Smooth muscle cell (in vitro differentiated cells): ENCODE measurements around the gene KCNAB1. TPM values are rescaled to one million over a fixed set of nuclear protein-coding genes. Genes with fewer than 3 reads are reported as not detected.

Experiments
- DNase-seq: peaks from one replicate; lab custom pipeline; 2025; ENCODE audit not compliant: unreplicated experiment; lab: John Stamatoyannopoulos, UW
- H2AFZ ChIP-seq: fragments of 200-600 bp; sonication (generic); 2 replicates; pipeline ENCODE4 v1.6.0; 2016; ENCODE audit warnings: antibody characterized with exemption, low read depth, mild to moderate bottlenecking
- H3F3A ChIP-seq: fragments of 200-600 bp; sonication (generic); 2 replicates; pipeline ENCODE4 v1.6.0; 2017; ENCODE audit warnings: antibody characterized with exemption, low read depth
- H3K27ac ChIP-seq: fragments of 200-600 bp; sonication (generic); 2 replicates; pipeline ENCODE4 v1.5.1; 2016; ENCODE audit warnings: low read depth, mild to moderate bottlenecking
- H3K27me3 ChIP-seq: fragments of 200-600 bp; sonication (generic); 2 replicates; pipeline ENCODE4 v1.6.1; 2016; ENCODE audit warnings: low read depth, mild to moderate bottlenecking
- H3K36me3 ChIP-seq: fragments of 200-600 bp; sonication (generic); 2 replicates; pipeline ENCODE4 v1.5.1; 2016; ENCODE audit warnings: low read depth
- H3K4me1 ChIP-seq: fragments of 200-600 bp; sonication (generic); 2 replicates; pipeline ENCODE4 v1.5.1; 2016; ENCODE audit warnings: low read depth
- H3K4me2 ChIP-seq: fragments of 200-600 bp; sonication (generic); 2 replicates; pipeline ENCODE4 v1.6.0; 2016; ENCODE audit warnings: mild to moderate bottlenecking
- H3K4me3 ChIP-seq: fragments of 200-600 bp; sonication (generic); 2 replicates; pipeline ENCODE4 v1.5.1; 2016; ENCODE audit warnings: mild to moderate bottlenecking
- H3K79me2 ChIP-seq: fragments of 200-600 bp; sonication (generic); 2 replicates; pipeline ENCODE4 v1.6.0; 2016; ENCODE audit warnings: low read depth, mild to moderate bottlenecking
- H3K9ac ChIP-seq: fragments of 200-600 bp; sonication (generic); 2 replicates; pipeline ENCODE4 v1.6.0; 2016; ENCODE audit warnings: low read depth
- H3K9me3 ChIP-seq: fragments of 200-600 bp; sonication (generic); replicated peaks from 2 replicates; pipeline ENCODE4 v1.5.1; 2016; ENCODE audit warnings: low read depth
- H4K20me1 ChIP-seq: fragments of 200-600 bp; sonication (generic); 2 replicates; pipeline ENCODE4 v1.6.0; 2016; ENCODE audit warnings: low read depth
- CTCF ChIP-seq: fragments of 200-600 bp; sonication (generic); IDR thresholded peaks from 2 replicates; pipeline ENCODE4 v1.5.1; 2017; ENCODE audit warnings: borderline replicate concordance, mild to moderate bottlenecking, antibody characterized with exemption; ENCODE audit not compliant: insufficient read depth, poor library complexity, severe bottlenecking
- WGBS: methylation state at CpG from one replicate; pipeline ENCODE4 v1.1.7; 2016; ENCODE audit warnings: low lambda C conversion rate; 5-methylcytosine and 5-hydroxymethylcytosine counted together
- polyA plus RNA-seq: library from polyadenylated mRNA; unstranded; fragments of >200 nt; fragmentation: Nextera tagmentation; extraction: Ambion mirVana; gene quantifications from 2 replicates; pipeline ENCODE4 v1.2.1, GENCODE V29; 2016
- total RNA-seq: library from RNA; depleted of rRNA; stranded (reverse); fragments of >200 nt; gene quantifications from 2 replicates; pipeline ENCODE4 v1.2.3, GENCODE V29; 2014

KCNAB1 gene
- total and polyA plus RNA-seq, 2 experiments from 2014 or later, result 0.36 to 1.0 TPM

DNA sequence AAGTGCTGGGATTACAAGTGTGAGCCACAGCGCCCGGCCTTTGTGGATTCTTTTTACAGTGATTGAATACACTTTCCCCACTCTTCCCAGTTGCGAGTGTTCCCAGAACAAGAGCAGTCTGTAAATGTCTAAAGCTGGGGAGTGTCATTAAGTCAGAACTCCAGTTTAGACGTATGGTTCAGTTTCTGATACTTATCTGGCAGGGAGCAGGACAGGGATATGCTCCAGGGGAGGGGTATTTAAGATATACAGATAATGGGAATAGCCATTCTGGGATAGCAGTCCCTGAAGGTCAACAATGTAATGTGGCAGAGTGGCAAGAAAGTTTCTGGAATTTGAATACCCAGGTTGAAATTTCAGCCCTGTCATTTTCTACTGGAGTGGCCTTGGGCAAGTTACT is 270.5 kb downstream of the KCNAB1 start:
- no peak overlapping the region for H3K27ac ChIP-seq
- no peaks in the 10 kb centered on the region for H4K20me1 ChIP-seq
- WGBS, result 52% methylated on average over 4 of the region's 4 CpGs
- no peak overlapping the region for H3K4me3 ChIP-seq
- no peaks in the 10 kb centered on the region for H3K4me1 ChIP-seq
- TF ChIP-seq CTCF, result no peak
- no peaks in the 10 kb centered on the region for H3K79me2 ChIP-seq
- no peak overlapping the region for H2AFZ ChIP-seq
- no peak for DNase-seq
- H3K9me3 ChIP-seq, result no peaks in the 10 kb centered on the region
- no peaks in the 10 kb centered on the region for H3F3A ChIP-seq
- no peak overlapping the region for H3K9ac ChIP-seq
- H3K36me3 ChIP-seq, result no peaks in the 10 kb centered on the region
- no peaks in the 10 kb centered on the region for H3K27me3 ChIP-seq
- no peak overlapping the region for H3K4me2 ChIP-seq

DNA sequence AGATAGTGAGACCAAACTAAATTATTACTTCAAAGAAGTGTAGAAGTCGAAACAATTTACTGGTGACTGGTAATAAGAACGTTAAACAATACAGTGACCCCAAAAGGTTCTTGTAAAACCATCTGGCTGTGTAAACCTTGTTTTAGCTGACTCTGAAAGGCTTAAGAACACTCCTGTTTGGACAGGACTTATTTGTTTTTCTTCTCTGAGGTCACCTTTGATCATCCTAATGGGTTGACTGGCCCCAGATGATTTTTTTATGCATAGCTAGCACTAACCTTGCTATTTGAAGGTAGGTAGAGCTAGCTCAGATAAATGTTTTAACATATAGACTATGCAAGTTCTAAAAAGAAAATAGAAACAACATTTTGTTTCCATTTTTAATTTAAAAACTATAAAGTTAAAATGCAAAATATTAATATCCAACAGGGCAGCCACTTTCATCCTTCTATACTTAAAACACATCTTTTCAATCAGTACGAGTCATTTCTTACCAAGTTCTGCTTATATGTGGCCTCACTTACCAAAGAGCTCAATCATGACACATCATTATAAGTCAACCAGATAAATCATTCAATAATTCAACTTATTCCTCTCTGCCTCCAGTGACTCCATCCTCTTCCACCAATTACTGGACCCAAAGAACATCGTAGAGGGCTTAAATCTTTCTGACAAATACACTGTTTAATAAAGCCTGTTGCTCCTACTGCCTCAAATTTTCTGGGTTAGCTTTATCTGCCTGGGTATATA is 275.8 kb downstream of the KCNAB1 start:
- no peaks in the 10 kb centered on the region for H4K20me1 ChIP-seq
- H3K27me3 ChIP-seq, result no peaks in the 10 kb centered on the region
- H3K4me3 ChIP-seq, result no peak overlapping the region
- WGBS, result 80% methylated on average over 4 of the region's 4 CpGs
- H2AFZ ChIP-seq, result no peak overlapping the region
- H3K4me2 ChIP-seq, result no peak overlapping the region
- DNase-seq, result no peak
- TF ChIP-seq CTCF, result no peak
- no peaks in the 10 kb centered on the region for H3K9me3 ChIP-seq
- H3K4me1 ChIP-seq, result no peaks in the 10 kb centered on the region
- H3K36me3 ChIP-seq, result no peaks in the 10 kb centered on the region
- no peak overlapping the region for H3K27ac ChIP-seq
- no peaks in the 10 kb centered on the region for H3K79me2 ChIP-seq
- no peak overlapping the region for H3K9ac ChIP-seq
- H3F3A ChIP-seq, result no peaks in the 10 kb centered on the region

DNA sequence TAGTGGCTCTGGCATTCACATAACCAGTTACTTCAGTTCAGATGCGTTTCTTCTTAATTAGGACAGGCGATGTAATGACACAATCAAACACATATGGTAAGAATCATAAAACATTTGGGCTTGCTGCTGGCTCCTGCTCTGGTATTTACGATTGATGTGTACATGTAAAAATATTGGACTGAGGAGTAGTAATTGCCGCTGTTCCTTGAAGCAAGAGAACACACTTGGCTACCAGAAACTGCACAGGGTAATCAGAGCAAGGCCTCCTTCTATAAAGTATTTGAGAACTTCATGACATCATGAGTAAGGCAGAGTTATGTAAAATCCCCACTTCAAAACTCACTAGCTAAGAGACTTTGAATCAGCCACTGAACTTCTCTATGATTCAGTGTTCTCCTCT is 276.5 kb downstream of the KCNAB1 start:
- Histone ChIP-seq H4K20me1 (no peaks in the 10 kb centered on the region), H2AFZ (no peak overlapping the region), H3K4me2 (no peak overlapping the region), H3K27me3 (no peaks in the 10 kb centered on the region), H3K27ac (no peak overlapping the region), H3K4me1 (no peaks in the 10 kb centered on the region), H3K79me2 (no peaks in the 10 kb centered on the region), H3F3A (no peaks in the 10 kb centered on the region), H3K9ac (no peak overlapping the region), H3K4me3 (no peak overlapping the region), H3K9me3 (no peaks in the 10 kb centered on the region), H3K36me3 (no peaks in the 10 kb centered on the region)
- WGBS, result 92% methylated on average over 4 of the region's 4 CpGs
- DNase-seq, result no peak
- TF ChIP-seq CTCF, result no peak

GRCh38 chr3:156397534-156397933 is 277.2 kb downstream of the KCNAB1 start:
- no peaks in the 10 kb centered on the region for H3K4me1 ChIP-seq
- no peak overlapping the region for H2AFZ ChIP-seq
- no peaks in the 10 kb centered on the region for H3K27me3 ChIP-seq
- no peak for DNase-seq
- no peaks in the 10 kb centered on the region for H4K20me1 ChIP-seq
- no peaks in the 10 kb centered on the region for H3K79me2 ChIP-seq
- H3K27ac ChIP-seq, result no peak overlapping the region
- H3K9ac ChIP-seq, result no peak overlapping the region
- H3F3A ChIP-seq, result no peaks in the 10 kb centered on the region
- no peaks in the 10 kb centered on the region for H3K9me3 ChIP-seq
- TF ChIP-seq CTCF, result no peak
- no peaks in the 10 kb centered on the region for H3K36me3 ChIP-seq
- no peak overlapping the region for H3K4me2 ChIP-seq
- H3K4me3 ChIP-seq, result no peak overlapping the region
